Ureter (tissue), 1 donor: ENCODE data around the gene RNF223. TPM values are rescaled to one million over a fixed set of nuclear protein-coding genes. Genes with fewer than 3 reads are reported as not detected.
A peak's percentile ranks its signal among the peaks of the same experiment; 100 is the strongest.
"Not testable (repeated sequence)": the region's sequence is repeated elsewhere in the genome, so short reads cannot be mapped to it uniquely, and the experiment has no call there.

Experiments
- DNase-seq: peaks from one replicate; pipeline ENCODE4 v3.0.0-alpha.2; 2020; ENCODE audit warnings: low spot score
- total RNA-seq: library from RNA; stranded (reverse); gene quantifications from one replicate; pipeline ENCODE4 v1.2.4, GENCODE V29; 2023
- donor health status: DM: yes; HTN: yes; CAD: no.

The RNF223 gene
- total RNA-seq, 1 donor from 2014 or later, result 6.3 TPM

- no peak for DNase-seq
Observed at GRCh38 chr1:1072849-1073742, 1.0 kb downstream of the RNF223 start.

GRCh38 chr1:1072299-1072848 is 1.7 kb downstream of the RNF223 start:
- DNase-seq, result no peak

DNA sequence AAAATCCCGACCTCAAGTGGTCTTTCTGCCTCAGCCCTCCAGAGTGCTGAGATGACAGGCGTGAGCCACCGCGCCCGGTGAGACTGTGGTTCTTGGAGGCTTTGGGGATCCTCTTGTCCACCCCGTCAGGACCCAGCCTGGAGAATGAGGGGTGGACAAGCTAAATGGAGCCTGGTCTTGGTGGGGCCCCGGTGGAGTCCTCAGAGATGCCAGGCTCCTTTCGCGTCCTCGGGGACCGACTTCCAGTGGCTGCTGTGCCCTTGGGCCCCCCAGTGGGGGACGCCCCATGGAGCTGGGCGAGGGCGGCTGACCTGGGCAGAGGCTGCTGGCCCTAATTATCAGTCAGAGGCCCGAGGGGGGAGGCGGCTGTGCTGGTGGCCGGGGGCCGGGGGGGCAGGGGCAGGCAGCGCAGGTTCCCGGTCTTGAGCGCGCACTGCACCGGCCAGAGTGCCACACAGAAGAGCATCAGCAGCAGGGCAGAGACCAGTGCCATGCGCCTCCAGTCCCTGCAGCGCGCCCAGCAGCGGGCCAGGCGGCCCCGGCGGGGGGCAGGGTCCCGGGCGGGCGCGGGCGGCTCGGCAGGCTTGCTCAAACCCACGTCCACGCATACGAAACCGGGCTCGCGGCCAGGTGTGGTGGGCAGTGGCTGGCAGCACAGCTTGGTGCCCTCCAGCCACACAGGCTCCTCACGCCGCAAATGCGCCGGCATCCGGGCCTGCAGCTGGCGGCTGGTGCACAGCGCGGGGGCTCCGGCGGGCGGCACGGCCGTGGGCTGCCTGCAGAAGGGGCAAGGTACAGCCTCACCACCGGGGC is 2.4 kb downstream of the RNF223 start:
- DNase-seq, result no peak

DNA sequence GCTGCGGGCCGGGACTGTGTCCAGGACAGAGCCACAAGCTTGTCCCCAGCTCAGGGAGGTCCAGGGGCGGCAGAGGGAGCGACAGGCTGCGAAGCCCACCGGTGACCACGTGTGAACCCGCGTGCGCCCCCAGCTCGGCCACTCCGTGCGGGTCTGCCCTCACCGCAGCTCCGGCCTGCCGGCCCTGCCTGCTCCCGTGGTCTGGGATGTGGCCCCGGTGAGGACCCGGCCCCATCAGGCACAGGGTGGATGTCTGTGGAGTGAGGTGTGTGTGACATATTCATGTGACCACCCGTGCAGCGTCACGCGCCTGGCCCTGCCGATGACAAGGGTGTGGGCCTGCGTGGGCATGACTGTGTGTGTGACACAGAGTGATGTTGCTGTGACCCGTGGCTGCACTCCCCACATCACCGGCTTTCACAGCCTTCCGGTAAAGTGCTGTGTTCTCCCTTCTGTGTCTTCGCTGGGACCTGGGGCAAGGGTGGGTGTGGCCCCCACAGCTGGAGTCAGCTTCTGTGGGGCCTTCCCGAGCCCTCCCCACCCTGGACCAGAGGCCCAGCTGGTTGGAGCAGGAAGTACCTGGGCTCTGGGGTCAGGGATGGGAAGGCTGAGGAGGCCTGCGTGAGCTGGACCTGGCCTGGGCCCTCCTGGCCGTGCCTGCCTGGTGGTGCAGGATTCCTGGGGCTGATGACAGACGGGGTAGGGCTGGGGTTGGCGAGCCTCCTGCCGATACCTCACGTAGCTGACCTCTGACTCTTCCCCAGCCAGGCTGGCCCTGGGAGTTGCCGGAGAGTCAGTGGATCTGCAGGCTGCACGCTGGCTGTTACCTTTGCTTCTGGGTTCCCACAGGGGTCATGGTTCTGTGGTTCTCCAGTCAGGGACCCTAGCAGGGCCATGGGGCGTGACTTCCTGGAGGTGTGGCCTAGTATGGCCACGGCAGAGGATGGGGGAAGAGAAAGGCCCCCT is 4.1 kb downstream of the RNF223 start:
- peak; percentile 75 for DNase-seq

GRCh38 chr1:1069056-1069710 is 4.9 kb downstream of the RNF223 start:
- DNase-seq, result peak; percentile 90

DNA sequence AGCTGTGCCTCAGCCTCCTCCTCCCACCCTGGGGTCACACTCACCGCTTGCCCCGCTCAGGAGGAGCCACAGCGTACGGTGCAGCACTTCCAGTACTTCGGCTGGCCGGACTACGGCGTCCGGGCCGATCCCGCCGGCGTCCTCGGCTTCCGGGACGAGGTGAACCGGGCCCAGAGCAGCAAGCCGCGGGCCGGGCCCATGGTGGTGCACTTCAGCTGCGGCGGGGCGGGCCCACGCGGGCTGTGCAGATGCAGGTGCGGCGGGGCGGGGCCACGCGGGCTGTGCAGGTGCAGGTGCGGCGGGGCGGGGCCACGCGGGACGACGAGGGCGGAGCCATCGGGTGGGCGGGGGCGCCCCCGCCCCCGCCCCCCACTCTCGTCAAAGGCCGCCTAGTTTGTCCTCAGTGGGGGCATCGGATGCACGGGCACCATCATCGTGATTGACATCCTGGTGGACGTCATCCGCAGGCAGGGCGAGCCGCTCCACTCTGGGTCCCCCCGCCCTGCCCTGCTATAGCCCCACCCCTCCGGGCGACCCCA is 5.5 kb downstream of the RNF223 start:
- DNase-seq, result no peak

- no peak for DNase-seq
Observed at GRCh38 chr1:1067860-1068516, 6.1 kb downstream of the RNF223 start.

DNA sequence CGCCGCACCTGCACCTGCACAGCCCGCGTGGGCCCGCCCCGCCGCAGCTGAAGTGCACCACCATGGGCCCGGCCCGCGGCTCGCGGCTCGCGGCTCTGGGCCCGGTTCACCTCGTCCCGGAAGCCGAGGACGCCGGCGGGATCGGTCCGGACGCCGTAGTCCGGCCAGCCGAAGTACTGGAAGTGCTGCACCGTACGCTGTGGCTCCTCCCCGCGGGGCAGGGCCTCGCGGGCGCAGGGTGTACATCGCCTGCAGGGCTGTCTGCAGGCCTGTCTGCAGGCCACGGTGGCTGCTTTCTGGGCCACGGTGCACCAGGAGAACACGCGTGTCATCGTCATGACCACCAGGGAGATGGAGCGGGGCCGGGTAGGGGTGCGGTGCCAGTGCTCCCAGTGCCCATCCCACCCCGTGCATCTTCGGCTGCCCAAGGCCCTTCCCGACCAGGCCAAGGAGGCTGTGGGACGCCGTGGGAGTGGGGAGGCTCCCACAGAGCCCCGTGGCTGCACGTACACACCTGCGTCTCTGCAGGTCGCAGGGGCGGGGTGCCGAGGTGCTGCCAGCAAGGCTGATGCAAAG is 6.7 kb downstream of the RNF223 start:
- DNase-seq, result no peak

GRCh38 chr1:1066403-1067283 is 7.5 kb downstream of the RNF223 start:
- no peak for DNase-seq

GRCh38 chr1:1065940-1066304 is 8.2 kb downstream of the RNF223 start:
- DNase-seq, result not testable (repeated sequence)

DNA sequence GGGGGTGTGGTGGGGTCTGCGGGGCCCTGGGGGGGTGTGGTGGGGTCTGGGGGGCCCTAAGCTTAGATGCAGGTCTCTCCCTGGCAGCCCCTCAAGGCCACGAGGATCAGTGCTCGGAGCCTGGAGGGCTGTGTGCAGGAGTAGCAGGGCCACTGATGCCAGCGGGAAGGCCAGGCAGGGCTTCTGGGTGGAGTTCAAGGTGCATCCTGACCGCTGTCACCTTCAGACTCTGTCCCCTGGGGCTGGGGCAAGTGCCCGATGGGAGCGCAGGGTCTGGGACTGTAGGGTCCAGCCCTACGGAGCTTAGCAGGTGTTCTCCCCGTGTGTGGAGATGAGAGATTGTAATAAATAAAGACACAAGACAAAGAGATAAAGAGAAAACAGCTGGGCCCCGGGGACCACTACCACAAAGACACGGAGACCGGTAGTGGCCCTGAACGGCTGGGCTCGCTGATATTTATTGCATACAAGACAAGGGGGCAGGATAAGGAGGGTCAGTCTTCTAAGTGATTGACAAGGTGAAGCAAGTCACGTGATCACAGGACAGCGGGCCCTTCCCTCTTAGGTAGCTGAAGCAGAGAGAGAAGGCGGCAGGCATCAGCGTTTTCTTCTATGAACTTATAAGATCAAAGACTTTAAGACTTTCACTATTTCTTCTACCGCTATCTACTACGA is 8.7 kb downstream of the RNF223 start:
- no peak for DNase-seq

- peak; percentile 72 for DNase-seq
Observed at GRCh38 chr1:1063945-1064831, 9.9 kb downstream of the RNF223 start.

- no peak for DNase-seq
Observed at GRCh38 chr1:1063261-1063944, 10.7 kb downstream of the RNF223 start.

DNA sequence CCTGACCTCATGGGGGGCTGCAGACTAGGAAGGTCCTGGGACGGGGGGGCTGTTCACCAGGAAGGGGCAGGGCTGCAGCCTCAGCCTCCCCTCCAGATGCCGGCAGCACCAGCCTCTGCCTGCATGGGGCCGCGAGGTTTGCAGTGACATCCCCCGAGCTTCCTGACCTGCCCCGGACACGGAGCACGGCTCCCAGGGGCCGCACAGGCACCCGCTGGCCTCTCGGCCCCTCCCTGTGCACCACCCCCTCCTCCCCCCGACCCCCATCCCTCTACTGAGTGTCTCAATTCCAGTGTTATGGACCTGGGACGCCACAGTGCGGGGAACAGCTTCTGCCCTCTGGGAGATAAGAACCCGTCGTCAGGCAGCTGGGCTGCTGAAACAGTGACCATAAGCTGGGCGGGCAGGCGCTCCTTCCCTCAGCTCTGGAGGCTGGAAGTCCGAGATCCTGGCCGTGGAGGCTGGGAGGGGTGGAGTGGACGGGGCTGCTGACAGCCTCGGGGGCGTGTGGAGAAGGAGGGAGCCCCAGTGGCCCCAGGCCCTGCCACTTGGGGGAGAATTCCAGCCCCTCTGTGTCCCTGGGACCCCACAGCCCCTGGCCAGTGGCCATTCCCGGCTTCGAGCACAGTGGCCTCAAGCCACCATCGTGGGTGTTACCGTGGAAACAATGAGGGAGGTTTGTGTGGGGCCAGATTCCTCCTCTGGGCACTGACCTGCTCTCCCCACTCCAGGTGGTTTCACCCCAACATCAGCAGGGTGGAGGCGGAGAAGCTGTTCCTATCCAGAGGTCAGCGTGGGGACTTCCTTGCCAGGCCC is 11.6 kb downstream of the RNF223 start:
- DNase-seq, result no peak

- DNase-seq, result no peak
Observed at GRCh38 chr1:1061682-1062345, 12.3 kb downstream of the RNF223 start.
